Aorta (tissue), 5 donors: ENCODE data around the gene SFXN1. TPM values are rescaled to one million over a fixed set of nuclear protein-coding genes. Genes with fewer than 3 reads are reported as not detected.
"Not testable (repeated sequence)": the region's sequence is repeated elsewhere in the genome, so short reads cannot be mapped to it uniquely, and the experiment has no call there.

Experiments
- ATAC-seq: fragments of 200-7000 bp; cut with Tn5 transposase; one replicate; pipeline ENCODE4 v1.9.1; 2022; ENCODE audit warnings: moderate library complexity; ENCODE audit not compliant: low FRiP score
- DNase-seq, 2 donors: peaks; one replicate each; pipeline ENCODE4 v3.0.0-alpha.2; 2020
- H3K27ac ChIP-seq, 2 donors: one replicate each; pipeline ENCODE4 v1.5.1; 2013; ENCODE audit warnings: low read length in 2 of 2, mild to moderate bottlenecking in 2 of 2, moderate library complexity in 2 of 2, control low read depth in 1 of 2, inconsistent platforms in 1 of 2, low read depth in 1 of 2
- H3K27me3 ChIP-seq, 2 donors: one replicate each; pipeline ENCODE4 v1.6.1; 2013; ENCODE audit warnings: control low read depth in 1 of 2, low read length in 1 of 2, mild to moderate bottlenecking in 1 of 2, moderate library complexity in 1 of 2; ENCODE audit not compliant: insufficient read depth in 2 of 2, control insufficient read depth in 1 of 2
- H3K36me3 ChIP-seq, 2 donors: one replicate each; pipeline ENCODE4 v1.6.1; 2013; ENCODE audit warnings: control low read depth in 1 of 2, low read length in 1 of 2, mild to moderate bottlenecking in 1 of 2; ENCODE audit not compliant: insufficient read depth in 2 of 2, control insufficient read depth in 1 of 2
- H3K4me1 ChIP-seq, 2 donors: one replicate each; pipeline ENCODE4 v1.6.1; 2013; ENCODE audit warnings: low read length in 2 of 2, control low read depth in 1 of 2, mild to moderate bottlenecking in 1 of 2, moderate library complexity in 1 of 2; ENCODE audit not compliant: insufficient read depth in 2 of 2, control insufficient read depth in 1 of 2
- H3K4me3 ChIP-seq, 2 donors: one replicate each; pipeline ENCODE4 v1.5.1; 2013; ENCODE audit warnings: low read length in 2 of 2, control low read depth in 1 of 2, mild to moderate bottlenecking in 1 of 2
- H3K9me3 ChIP-seq: one replicate; pipeline ENCODE4 v1.6.1; 2013; ENCODE audit warnings: mild to moderate bottlenecking, low read length; ENCODE audit not compliant: control insufficient read depth
- WGBS, 2 donors: extraction: QIAGEN DNeasy Blood & Tissue Kit; methylation state at CpG; one replicate each; pipeline ENCODE4 v1.1.7; 2013; 5-methylcytosine and 5-hydroxymethylcytosine counted together
- intact Hi-C, 2 donors: fragments of 100-400 bp; cut with DNase I; formaldehyde crosslinking; loops; one replicate each; pipeline versions ENCODE4 v1.14.2 to v1.15.0; 2022
- polyA plus RNA-seq, 2 donors: library from polyadenylated mRNA; stranded (reverse); fragments of 200-250 nt; gene quantifications; one replicate each; pipeline ENCODE4 v1.2.3, GENCODE V29; 2013
- total RNA-seq, 2 donors: library from RNA; stranded (reverse); fragmentation: NEBNext Ultra II Directional; extraction: Animal tissue kit (Norgen Biotek cat#: 25700); gene quantifications; one replicate each; pipeline ENCODE4 v1.2.1, GENCODE V29; 2021
- donor health status: healthy with polysubstance abuse.
- donor health status: Bipolar disorder and iron deficiency.
- donor health status: DM: no; HTN: no; CAD: no.
- donor health status: DM: no; HTN: no; CAD: no.
- donor health status: DM: yes; HTN: yes; CAD: no.

Gene SFXN1
- total and polyA plus RNA-seq, 4 donors: 8.2 to 28.3 (median 24.6) TPM

DNA sequence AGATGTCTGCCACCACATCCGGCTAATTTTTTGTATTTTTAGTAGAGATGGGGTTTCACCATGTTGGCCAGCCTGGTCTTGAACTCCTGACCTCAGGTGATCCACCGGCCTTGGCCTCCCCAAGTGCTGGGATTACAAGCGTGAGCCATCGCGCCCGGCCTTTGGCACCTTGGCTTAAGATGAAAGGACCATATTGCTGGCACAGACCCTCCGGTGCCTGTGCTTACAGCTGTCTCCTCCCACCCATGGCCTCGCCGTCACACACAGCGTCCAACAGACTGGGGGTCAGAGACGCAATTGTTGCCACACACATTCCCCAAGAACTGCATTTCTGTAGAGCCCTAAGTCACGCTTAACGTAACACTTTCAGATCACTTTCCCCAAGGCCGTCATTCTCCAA is 32.0 kb upstream of the SFXN1 start:
- H3K36me3 ChIP-seq, H3K4me3 ChIP-seq, DNase-seq, H3K27me3 ChIP-seq, H3K9me3 ChIP-seq, ATAC-seq, H3K27ac ChIP-seq, H3K4me1 ChIP-seq: not testable (repeated sequence)
- WGBS, 2 donors: 92 to 94% methylated on average over 14 of the region's 14 CpGs
- intact Hi-C loops: loop anchor here in 1 of 2 donors (10.0 kb wide), 2 partner anchors 232 to 392 kb away; no protein-coding TSS in a partner anchor

DNA sequence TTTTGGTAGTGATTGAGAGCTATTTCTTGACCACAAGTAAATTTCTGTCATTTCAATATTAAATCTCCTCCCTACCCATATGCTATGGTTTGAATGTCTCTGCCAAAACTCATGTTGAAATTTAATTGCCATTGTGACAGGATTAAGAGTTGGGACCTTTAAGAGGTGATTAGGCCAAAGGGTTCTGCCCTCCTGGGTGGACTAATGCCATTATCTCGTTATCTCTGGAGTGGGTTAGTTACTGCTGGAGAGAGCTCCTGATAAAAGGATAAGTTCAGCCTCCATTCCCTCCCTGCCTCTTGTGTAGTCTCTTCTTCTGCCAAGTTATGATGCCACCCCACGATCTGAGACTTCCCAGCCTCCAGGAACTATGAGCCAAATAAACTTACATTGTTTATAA is 30.8 kb upstream of the SFXN1 start:
- no peak for ATAC-seq
- H3K9me3 ChIP-seq: no peaks in the 10 kb centered on the region
- intact Hi-C loops: loop anchor here in 1 of 2 donors (10.0 kb wide), 2 partner anchors 233 to 393 kb away; no protein-coding TSS in a partner anchor
- no peaks in the 10 kb centered on the region for H3K4me1 ChIP-seq
- no peak overlapping the region for H3K27ac ChIP-seq
- no peaks in the 10 kb centered on the region for H3K36me3 ChIP-seq
- WGBS, 2 donors: 55 to 56% methylated on average over 2 of the region's 2 CpGs
- H3K27me3 ChIP-seq: peaks cover 0 to 2% of the 10 kb centered on the region in 2 donors
- no peak for DNase-seq
- H3K4me3 ChIP-seq: no peak overlapping the region

DNA sequence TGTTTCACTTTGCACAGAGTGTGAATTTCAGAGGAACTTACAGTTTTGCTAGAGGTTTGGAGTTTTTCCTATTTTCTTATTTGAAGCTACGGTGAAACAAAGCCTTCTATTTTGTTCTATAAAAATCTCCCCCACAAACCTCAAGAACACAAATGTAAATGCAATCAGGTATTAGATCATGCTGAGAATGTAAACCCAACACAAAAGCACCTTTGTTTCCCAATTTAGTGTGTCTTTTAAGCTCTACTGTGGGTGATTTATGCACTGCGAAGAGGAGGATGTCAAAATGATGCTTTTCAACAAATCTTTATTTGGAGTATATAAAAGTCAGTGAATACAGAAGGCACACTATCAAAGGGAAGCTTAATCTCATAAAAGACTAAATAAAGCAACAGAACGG is 30.1 kb upstream of the SFXN1 start:
- DNase-seq (no peak), ATAC-seq (no peak)
- no peak overlapping the region for H3K27ac ChIP-seq
- no peaks in the 10 kb centered on the region for H3K4me1 ChIP-seq
- H3K4me3 ChIP-seq: no peak overlapping the region
- WGBS, 2 donors: 84 to 87% methylated on average over 3 of the region's 3 CpGs
- peaks cover 0 to 2% of the 10 kb centered on the region in 2 donors for H3K27me3 ChIP-seq
- intact Hi-C loops: loop anchor here in 1 of 2 donors (10.0 kb wide), 2 partner anchors 233 to 393 kb away; no protein-coding TSS in a partner anchor
- no peaks in the 10 kb centered on the region for H3K9me3 ChIP-seq
- H3K36me3 ChIP-seq: no peaks in the 10 kb centered on the region

DNA sequence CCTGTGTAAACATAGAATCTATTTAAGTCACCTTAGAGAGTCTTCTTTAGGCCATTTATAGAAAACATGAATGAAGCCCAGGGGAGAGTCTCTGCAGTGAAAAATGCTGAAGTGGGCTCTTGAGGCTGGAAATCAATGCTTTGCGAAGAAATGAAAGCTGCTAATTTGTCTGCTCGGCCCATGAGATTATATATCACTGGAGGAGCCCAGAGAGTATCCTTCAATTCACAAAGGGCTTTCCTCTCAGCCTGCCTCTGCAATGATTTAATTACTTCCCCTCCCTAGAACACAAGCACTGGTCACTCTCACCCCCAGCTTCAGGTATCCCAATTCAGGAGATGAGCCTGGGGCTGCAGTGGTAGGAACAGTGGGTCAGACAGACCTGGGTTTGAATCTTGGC is 26.2 kb upstream of the SFXN1 start:
- no peaks in the 10 kb centered on the region for H3K36me3 ChIP-seq
- H3K9me3 ChIP-seq: no peaks in the 10 kb centered on the region
- no peak overlapping the region for H3K4me3 ChIP-seq
- no peak overlapping the region for H3K27ac ChIP-seq
- intact Hi-C loops: no loop called here
- no peaks in the 10 kb centered on the region for H3K4me1 ChIP-seq
- ATAC-seq (no peak), DNase-seq (no peak)
- H3K27me3 ChIP-seq: peaks cover 0 to 2% of the 10 kb centered on the region in 2 donors
- 94% methylated on average over 2 of the region's 2 CpGs for WGBS, 2 donors

DNA sequence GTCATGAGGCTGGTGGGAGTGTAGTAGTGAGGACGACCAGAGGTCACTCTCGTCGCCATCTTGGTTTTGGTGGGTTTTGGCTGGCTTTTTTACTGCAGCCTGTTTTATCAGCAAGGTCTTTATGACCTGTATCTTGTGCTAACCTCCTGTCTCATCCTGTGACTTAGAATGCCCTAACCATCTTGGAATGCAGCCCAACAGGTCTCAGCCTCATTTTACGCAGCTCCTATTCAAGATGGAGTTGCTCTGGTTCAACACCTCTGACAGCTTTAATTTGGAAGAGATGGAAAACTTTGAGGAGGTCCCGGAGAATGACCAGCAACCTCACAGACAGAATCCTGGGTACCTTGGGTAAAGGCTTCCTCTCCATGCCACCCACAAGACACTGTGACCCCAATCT is 24.0 kb upstream of the SFXN1 start:
- H3K9me3 ChIP-seq, H3K36me3 ChIP-seq, intact Hi-C loops, H3K27ac ChIP-seq, H3K4me3 ChIP-seq, H3K4me1 ChIP-seq, ATAC-seq, H3K27me3 ChIP-seq, DNase-seq: not testable (repeated sequence)
- WGBS, 2 donors: 96 to 99% methylated on average over 5 of the region's 5 CpGs

DNA sequence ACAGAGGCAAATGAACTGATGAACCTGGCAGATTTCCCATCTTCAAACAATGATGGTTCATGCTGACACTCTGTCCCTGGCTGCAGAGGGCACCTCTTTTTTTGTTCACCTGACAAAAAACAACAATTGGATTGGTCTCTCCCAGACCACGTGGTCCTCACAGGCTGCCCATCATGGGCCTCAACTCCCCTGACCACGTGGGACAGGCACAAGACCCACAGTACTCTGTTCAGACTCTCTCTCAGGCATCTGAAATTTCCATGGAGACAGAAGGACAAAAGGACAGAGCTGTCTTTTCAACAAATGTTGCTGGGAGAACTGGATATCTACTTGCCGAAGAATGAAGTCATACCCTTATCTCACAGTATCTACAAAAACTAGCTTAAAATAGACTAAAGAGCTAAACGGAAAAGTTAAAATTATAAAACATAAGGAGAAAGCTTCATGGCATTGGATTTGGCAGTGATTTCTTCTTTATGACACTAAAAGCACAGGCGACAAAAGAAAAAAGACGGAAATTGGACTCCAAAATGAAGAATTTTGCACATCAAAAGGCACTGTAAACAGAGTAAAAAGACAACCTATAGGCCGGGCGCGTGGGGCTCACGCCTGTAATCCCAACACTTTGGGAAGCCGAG is 22.1 kb upstream of the SFXN1 start:
- DNase-seq (no peak), ATAC-seq (no peak)
- H3K4me3 ChIP-seq: no peak overlapping the region
- no peaks in the 10 kb centered on the region for H3K4me1 ChIP-seq
- peaks cover 0 to 2% of the 10 kb centered on the region in 2 donors for H3K27me3 ChIP-seq
- H3K9me3 ChIP-seq: no peaks in the 10 kb centered on the region
- no peaks in the 10 kb centered on the region for H3K36me3 ChIP-seq
- H3K27ac ChIP-seq: no peak overlapping the region
- intact Hi-C loops: no loop called here
- WGBS, 2 donors: 43 to 48% methylated on average over 11 of the region's 11 CpGs

DNA sequence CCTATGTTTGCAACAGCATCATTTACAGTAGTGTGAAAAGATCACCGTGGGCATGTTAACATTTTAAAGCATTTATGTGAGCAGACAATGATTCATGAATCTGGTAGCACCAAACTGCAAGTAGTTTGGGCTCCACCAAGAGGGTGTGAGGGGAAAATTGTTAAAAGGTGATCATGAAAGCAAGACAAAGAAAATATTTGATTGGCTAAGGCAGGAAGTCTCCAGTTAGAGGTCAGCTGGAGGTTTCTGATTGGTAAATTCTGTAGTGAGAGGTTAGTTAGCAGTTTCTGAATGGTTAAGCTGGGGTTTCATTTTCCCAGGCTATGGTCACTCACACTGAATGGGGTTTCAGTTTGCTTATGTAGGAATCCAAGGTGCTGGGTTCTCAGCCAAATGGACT is 20.9 kb upstream of the SFXN1 start:
- ATAC-seq (no peak), DNase-seq (no peak)
- intact Hi-C loops: no loop called here
- Histone ChIP-seq H3K9me3 (peaks cover 3% of the 10 kb centered on the region), H3K27ac (no peak overlapping the region), H3K4me1 (no peaks in the 10 kb centered on the region), H3K27me3 (peaks cover 0 to 2% of the 10 kb centered on the region in 2 donors), H3K4me3 (no peak overlapping the region), H3K36me3 (no peaks in the 10 kb centered on the region)
- WGBS, 2 donors: 67 to 83% methylated on average over 1 of the region's 1 CpG

DNA sequence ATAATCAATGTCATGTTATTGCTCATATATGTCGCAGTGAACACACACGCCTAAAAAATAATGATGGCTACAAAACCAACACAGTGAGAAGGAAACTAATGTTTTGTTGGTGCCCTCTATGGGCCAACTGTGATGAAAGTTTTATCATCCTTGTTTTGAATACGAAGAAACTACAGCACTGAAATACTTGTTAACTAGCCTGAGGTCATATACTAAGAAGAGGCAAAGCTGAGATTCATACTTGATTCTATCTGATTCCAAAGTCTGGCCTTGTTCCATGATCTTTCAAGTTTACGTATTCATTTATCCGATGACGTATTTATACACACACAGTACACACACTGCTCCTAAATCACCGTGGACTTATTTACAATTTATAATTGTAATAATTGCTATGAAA is 18.2 kb upstream of the SFXN1 start:
- 46 to 49% methylated on average over 7 of the region's 7 CpGs for WGBS, 2 donors
- no peak for ATAC-seq
- H3K4me3 ChIP-seq: no peak overlapping the region

DNA sequence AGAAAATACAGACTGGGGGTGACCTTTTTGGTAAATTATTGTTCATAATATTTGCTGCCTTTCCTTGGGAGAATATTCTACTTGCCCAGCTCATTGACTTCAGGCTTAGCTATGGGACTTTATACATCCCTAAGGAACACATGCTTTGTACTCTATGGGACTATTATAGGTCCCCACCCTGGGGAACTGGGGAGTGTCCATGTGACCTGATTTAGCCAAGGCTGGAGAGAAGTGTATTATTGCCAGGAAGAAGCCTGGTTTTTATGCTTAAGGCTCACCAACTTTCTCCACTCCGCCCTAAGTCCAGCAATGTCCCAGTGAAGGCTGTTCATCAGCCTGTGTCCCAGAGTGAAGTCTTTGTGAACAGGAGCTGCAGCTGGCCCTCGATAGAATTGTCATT is 17.8 kb upstream of the SFXN1 start:
- WGBS, 2 donors: 64 to 73% methylated on average over 2 of the region's 2 CpGs

More for the DNA sequence above, 18.2 kb upstream of the SFXN1 start:
- no peaks in the 10 kb centered on the region for H3K36me3 ChIP-seq
- H3K9me3 ChIP-seq: peaks cover 3% of the 10 kb centered on the region
- H3K4me1 ChIP-seq: no peaks in the 10 kb centered on the region
- H3K27me3 ChIP-seq: peaks cover 0 to 2% of the 10 kb centered on the region in 2 donors
- DNase-seq: no peak
- intact Hi-C loops: loop anchor here in 1 of 2 donors (5.0 kb wide), 1 partner anchor 508 kb away; no protein-coding TSS in a partner anchor
- H3K27ac ChIP-seq: no peak overlapping the region

More for the DNA sequence above, 17.8 kb upstream of the SFXN1 start:
- peaks cover 3% of the 10 kb centered on the region for H3K9me3 ChIP-seq
- H3K27ac ChIP-seq: no peak overlapping the region
- peaks cover 0 to 2% of the 10 kb centered on the region in 2 donors for H3K27me3 ChIP-seq
- H3K4me1 ChIP-seq: no peaks in the 10 kb centered on the region
- DNase-seq: no peak
- no peak overlapping the region for H3K4me3 ChIP-seq
- intact Hi-C loops: loop anchor here in 1 of 2 donors (5.0 kb wide), 1 partner anchor 508 kb away; no protein-coding TSS in a partner anchor
- no peaks in the 10 kb centered on the region for H3K36me3 ChIP-seq
- no peak for ATAC-seq
